K562 (cell line): ENCODE results near the gene MAP1LC3B. TPM values are rescaled to one million over a fixed set of nuclear protein-coding genes. Genes with fewer than 3 reads are reported as not detected.

ENCODE experiments used
- ADNP ChIP-seq: fragments of 200-800 bp; sonication (Bioruptor generic); IDR thresholded peaks from 2 replicates; pipeline ENCODE4 v1.6.1; 2016; ENCODE audit warnings: missing genetic modification characterization, missing compliant biosample characterization
- HNRNPH1 ChIP-seq: fragments of 200-400 bp; formaldehyde crosslinking; optimal IDR thresholded peaks from 2 replicates; pipeline ENCODE3; 2017; ENCODE audit warnings: low read depth, mild to moderate bottlenecking, low read length, moderate library complexity
- KAT2B ChIP-seq: IDR thresholded peaks from one replicate; pipeline ENCODE4 v1.6.1; 2012; ENCODE audit warnings: low read depth, mild to moderate bottlenecking, control low read depth, inconsistent platforms, low read length, moderate library complexity
- KAT8 ChIP-seq: fragments of 450-650 bp; IDR thresholded peaks from 2 replicates; pipeline ENCODE4 v1.6.1; 2016; ENCODE audit warnings: low read depth, mild to moderate bottlenecking
- MECOM ChIP-seq: fragments of 250-450 bp; sonication (Bioruptor Pico); IDR thresholded peaks from 2 replicates; pipeline ENCODE4 v1.8.0; 2022; ENCODE audit warnings: inconsistent platforms
- MITF ChIP-seq: IDR thresholded peaks from 2 replicates; pipeline ENCODE4 v1.6.1; 2014; ENCODE audit warnings: antibody characterized with exemption
- MNT ChIP-seq, 2 experiments: fragments of 450-650 bp; conservative IDR thresholded peaks; 2 replicates each; pipeline ENCODE4 v1.6.1; 2017; ENCODE audit warnings: mild to moderate bottlenecking in 2 of 2, moderate library complexity in 2 of 2
- SRSF3 ChIP-seq: fragments of 200-400 bp; formaldehyde crosslinking; IDR thresholded peaks from 2 replicates; pipeline ENCODE4 v1.6.1; 2016; ENCODE audit warnings: mild to moderate bottlenecking, low read length, moderate library complexity; ENCODE audit not compliant: insufficient read depth
- UBTF ChIP-seq, 2 experiments: IDR thresholded peaks; 2 replicates each; pipeline ENCODE4 v1.6.1; 2012; ENCODE audit warnings: improper control_type of control experiment in 2 of 2, low read depth in 2 of 2, low read length in 2 of 2, borderline replicate concordance in 1 of 2
- WHSC1 ChIP-seq: IDR thresholded peaks from one replicate; pipeline ENCODE4 v1.6.1; 2012; ENCODE audit warnings: low read length, control low read depth, inconsistent platforms
- ZNF407 ChIP-seq: fragments of 450-650 bp; IDR thresholded peaks from 2 replicates; pipeline ENCODE4 v1.6.1; 2016; ENCODE audit warnings: low read depth
- ZNF77 ChIP-seq: fragments of 250-450 bp; sonication (Bioruptor Pico); IDR thresholded peaks from 2 replicates; pipeline ENCODE4 v1.5.0; 2020
- polyA plus RNA-seq, 8 experiments: library from polyadenylated mRNA; depleted of rRNA in 4 of 8; stranded (reverse) in 5 of 8; unstranded in 3 of 8; fragments of >200 nt; fragmentation: Nextera tagmentation in 2 of 8; fragmentation: Illumina TruSeq in 1 of 8; extraction: Ambion mirVana in 2 of 8; extraction: Trizol in 1 of 8; gene quantifications; 2 replicates each; pipeline versions ENCODE4 v1.2.1 to v1.2.3, GENCODE V29; 2011 to 2014; ENCODE audit warnings: inconsistent platforms in 1 of 8, missing spikeins in 1 of 8
- total RNA-seq, 7 experiments: library from RNA; depleted of rRNA in 6 of 7; stranded (reverse); fragments of >200 nt in 6 of 7; fragmentation: Illumina TruSeq in 2 of 7; extraction: Trizol in 2 of 7; gene quantifications; 2 replicates each; pipeline versions ENCODE4 v1.2.1 to v1.2.3, GENCODE V29; 2011 to 2021; ENCODE audit warnings: low replicate concordance in 1 of 7

Gene MAP1LC3B
- total and polyA plus RNA-seq, 9 of the 15 experiments (the other 6 are each of a cell fraction or from before 2014, with no cell fraction given), result 16.0 to 81.5 (median 36.7) TPM

- TF ChIP-seq SRSF3, result no peak
- TF ChIP-seq ZNF77, result no peak
- no peak for TF ChIP-seq MNT (conservative IDR thresholded peaks at IDR 0.05)
- TF ChIP-seq KAT8, result no peak
- TF ChIP-seq MECOM (CRISPR knock-in tag), result no peak
- TF ChIP-seq ZNF407, result no peak
- no peak for TF ChIP-seq MITF
- TF ChIP-seq WHSC1, result no peak
- TF ChIP-seq ADNP (tag), result no peak
- TF ChIP-seq KAT2B, result no peak
- no peak for TF ChIP-seq HNRNPH1
- no peak for TF ChIP-seq UBTF (IDR thresholded peaks at IDR 0.05; ENCODE audit: borderline replicate concordance in 1 of 2, low read depth in 2 of 2, low read length in 2 of 2)
- TF ChIP-seq, all 486 proteins: peak for 0
These were observed 19.8 kb upstream of the MAP1LC3B start (continued) for GRCh38 chr16:87372305-87372704.
